Measurements from ENCODE around the gene TMEM135. TPM values are rescaled to one million over a fixed set of nuclear protein-coding genes. Genes with fewer than 3 reads are reported as not detected.

Gene TMEM135
- total RNA-seq, 4 donors from 2014 or later: 19.0 to 38.5 (median 29.5) TPM

- no peak for TF ChIP-seq CTCF (IDR thresholded peaks at IDR 0.05)
- Histone ChIP-seq H3K27ac (no peak overlapping the region), H3K4me3 (no peak overlapping the region), H3K36me3 (no peaks in the 10 kb centered on the region), H3K9me3 (no peaks in the 10 kb centered on the region), H3K4me1 (no peaks in the 10 kb centered on the region), H3K27me3 (no peaks in the 10 kb centered on the region)
- DNase-seq: no peak
- intact Hi-C loops (cut with DNase I; ENCODE audit: low total_unique reads): loop anchor here (10.0 kb wide), 1 partner anchor 1185 kb away; no protein-coding TSS in a partner anchor
These were observed 321.7 kb downstream of the TMEM135 start for GRCh38 chr11:87359401-87359800.

- Histone ChIP-seq H3K4me1 (no peaks in the 10 kb centered on the region), H3K36me3 (no peaks in the 10 kb centered on the region), H3K27ac (no peak overlapping the region), H3K27me3 (no peaks in the 10 kb centered on the region), H3K9me3 (no peaks in the 10 kb centered on the region), H3K4me3 (no peak overlapping the region)
- TF ChIP-seq POLR2A (IDR thresholded peaks at IDR 0.05): no peak
- no peak for TF ChIP-seq CTCF (IDR thresholded peaks at IDR 0.05)
- DNase-seq: no peak
- intact Hi-C loops (cut with DNase I; ENCODE audit: low total_unique reads): no loop called here
These were observed 324.2 kb downstream of the TMEM135 start for GRCh38 chr11:87361891-87362290.

- intact Hi-C loops (cut with DNase I; ENCODE audit: low total_unique reads): no loop called here
- DNase-seq: no peak
- no peak for TF ChIP-seq CTCF (IDR thresholded peaks at IDR 0.05)
- no peak for TF ChIP-seq POLR2A (IDR thresholded peaks at IDR 0.05)
- no peak overlapping the region for H3K4me3 ChIP-seq
- H3K4me1 ChIP-seq: no peaks in the 10 kb centered on the region
- no peaks in the 10 kb centered on the region for H3K9me3 ChIP-seq
- H3K27ac ChIP-seq: no peak overlapping the region
- no peaks in the 10 kb centered on the region for H3K27me3 ChIP-seq
- H3K36me3 ChIP-seq: no peaks in the 10 kb centered on the region
These were observed 328.6 kb downstream of the TMEM135 start for GRCh38 chr11:87366346-87366745.

- intact Hi-C loops (cut with DNase I; ENCODE audit: low total_unique reads): no loop called here
- H3K9me3 ChIP-seq: no peaks in the 10 kb centered on the region
- no peak overlapping the region for H3K27ac ChIP-seq
- H3K36me3 ChIP-seq: no peaks in the 10 kb centered on the region
- H3K27me3 ChIP-seq: no peaks in the 10 kb centered on the region
- TF ChIP-seq POLR2A (IDR thresholded peaks at IDR 0.05) (no peak), CTCF (IDR thresholded peaks at IDR 0.05) (no peak)
- DNase-seq: no peak
- no peaks in the 10 kb centered on the region for H3K4me1 ChIP-seq
- H3K4me3 ChIP-seq: no peak overlapping the region
These were observed 329.1 kb downstream of the TMEM135 start for GRCh38 chr11:87366763-87367405.

- Histone ChIP-seq H3K27ac (no peak overlapping the region), H3K27me3 (no peaks in the 10 kb centered on the region), H3K9me3 (no peaks in the 10 kb centered on the region), H3K4me1 (no peaks in the 10 kb centered on the region), H3K36me3 (no peaks in the 10 kb centered on the region), H3K4me3 (no peak overlapping the region)
- intact Hi-C loops (cut with DNase I; ENCODE audit: low total_unique reads): no loop called here
- DNase-seq: no peak
- TF ChIP-seq POLR2A (IDR thresholded peaks at IDR 0.05) (no peak), CTCF (IDR thresholded peaks at IDR 0.05) (no peak)
These were observed 330.4 kb downstream of the TMEM135 start for GRCh38 chr11:87368151-87368550.
